Large intestine (tissue), 3 donors: ENCODE results near the gene KRIT1. TPM values are rescaled to one million over a fixed set of nuclear protein-coding genes. Genes with fewer than 3 reads are reported as not detected.

Experiments
- DNase-seq, 2 donors: peaks; one replicate each; pipeline versions ENCODE4 v3.0.0 to v3.0.0-alpha.2; 2013
- H3K27ac ChIP-seq: one replicate; pipeline ENCODE4 v1.5.1; 2013; ENCODE audit warnings: low read length
- H3K27me3 ChIP-seq: 2 replicates; pipeline ENCODE4 v1.6.1; 2013; ENCODE audit warnings: low read length; ENCODE audit not compliant: control insufficient read depth, insufficient read depth
- H3K36me3 ChIP-seq: 2 replicates; pipeline ENCODE4 v1.6.1; 2013; ENCODE audit warnings: low read length; ENCODE audit not compliant: control insufficient read depth, insufficient read depth
- H3K4me1 ChIP-seq: one replicate; pipeline ENCODE4 v1.6.1; 2013; ENCODE audit warnings: low read length; ENCODE audit not compliant: control insufficient read depth, insufficient read depth
- H3K4me3 ChIP-seq: one replicate; pipeline ENCODE4 v1.5.1; 2013; ENCODE audit warnings: low read length
- H3K9me3 ChIP-seq: one replicate; pipeline ENCODE4 v1.6.1; 2013; ENCODE audit warnings: mild to moderate bottlenecking, low read depth, low read length, moderate library complexity; ENCODE audit not compliant: control insufficient read depth
- WGBS: methylation state at CpG from one replicate; pipeline ENCODE4 v1.1.5; 2013; ENCODE audit warnings: low lambda C conversion rate; ENCODE audit not compliant: insufficient coverage; 5-methylcytosine and 5-hydroxymethylcytosine counted together
- polyA plus RNA-seq: library from polyadenylated mRNA; unstranded; fragments of 120-200 nt; gene quantifications from one replicate; pipeline ENCODE4 v1.2.1, GENCODE V29; 2013

Gene KRIT1
- polyA plus RNA-seq, 1 donor: 51.8 TPM

GRCh38 chr7:92251181-92251580 lies 5.5 kb upstream of the KRIT1 start:
- WGBS: no CpG with 5 or more reads among the region's 1 CpG
- no peaks in the 10 kb centered on the region for H3K9me3 ChIP-seq
- peaks cover 4% of the 10 kb centered on the region for H3K36me3 ChIP-seq
- H3K4me1 ChIP-seq: peaks cover 7% of the 10 kb centered on the region
- H3K27ac ChIP-seq: no peak overlapping the region
- no peak overlapping the region for H3K4me3 ChIP-seq
- DNase-seq: no peak
- H3K27me3 ChIP-seq: no peaks in the 10 kb centered on the region

GRCh38 chr7:92250603-92251002 lies 4.9 kb upstream of the KRIT1 start:
- Histone ChIP-seq H3K27me3 (no peaks in the 10 kb centered on the region), H3K9me3 (no peaks in the 10 kb centered on the region), H3K27ac (no peak overlapping the region)

DNA sequence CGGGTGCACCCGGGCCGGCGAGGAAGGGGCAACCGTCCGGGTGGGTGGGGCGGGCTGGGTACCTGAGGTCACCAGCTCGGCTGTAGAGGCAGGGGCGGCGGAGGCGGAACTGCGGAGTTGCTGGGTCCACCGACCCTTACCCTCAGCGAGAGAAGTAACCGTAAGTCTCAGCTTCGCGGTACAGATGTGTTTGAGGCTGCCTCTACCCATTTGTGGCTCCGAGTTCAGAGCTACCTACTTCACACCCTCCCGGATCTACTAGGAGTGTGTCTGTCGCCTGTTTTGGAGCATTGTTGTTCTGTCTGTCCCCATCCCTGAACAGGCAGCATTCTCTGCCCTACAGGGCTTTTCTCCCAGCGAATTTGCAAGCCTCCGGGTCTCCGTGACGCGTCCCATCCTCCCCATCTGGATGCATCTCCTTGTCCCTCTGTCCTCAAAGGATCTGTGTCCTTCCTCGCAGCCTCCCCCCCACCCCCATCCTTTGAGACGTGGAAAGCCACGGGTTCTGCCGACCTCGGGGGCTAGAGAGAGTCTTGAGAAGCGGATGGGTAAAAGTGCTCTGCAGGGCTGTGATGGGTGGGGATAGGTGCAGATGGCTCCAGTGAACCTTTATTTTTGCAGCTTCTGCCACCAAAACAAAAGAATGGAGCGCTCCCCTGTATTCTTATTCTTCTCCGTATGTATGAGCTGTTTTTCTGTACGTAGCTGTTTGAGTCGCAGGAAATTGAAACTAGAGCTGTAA lies 817 bp upstream of the KRIT1 start:
- Histone ChIP-seq H3K36me3 (no peaks in the 10 kb centered on the region), H3K4me1 (peaks cover 9% of the 10 kb centered on the region), H3K9me3 (no peaks in the 10 kb centered on the region), H3K4me3 (peak overlapping the region; percentile 76), H3K27ac (peak overlapping the region; percentile 90), H3K27me3 (no peaks in the 10 kb centered on the region)
- 0% methylated on average over 1 of the region's 35 CpGs for WGBS
- DNase-seq: peak in 1 of 2 donors; percentile 11

More at GRCh38 chr7:92250603-92251002, 4.9 kb upstream of the KRIT1 start:
- Histone ChIP-seq H3K36me3 (peaks cover 4% of the 10 kb centered on the region), H3K4me3 (no peak overlapping the region), H3K4me1 (peaks cover 7% of the 10 kb centered on the region)
- no peak for DNase-seq

GRCh38 chr7:92244808-92245486 lies 767 bp downstream of the KRIT1 start:
- peak in 1 of 2 donors; percentile 57 for DNase-seq
- no peaks in the 10 kb centered on the region for H3K27me3 ChIP-seq
- H3K4me1 ChIP-seq: peaks cover 9% of the 10 kb centered on the region
- peak overlapping the region; percentile 76 for H3K4me3 ChIP-seq
- 0% methylated on average over 3 of the region's 11 CpGs for WGBS
- peak overlapping the region; percentile 90 for H3K27ac ChIP-seq
- peaks cover 7% of the 10 kb centered on the region for H3K36me3 ChIP-seq
- no peaks in the 10 kb centered on the region for H3K9me3 ChIP-seq

GRCh38 chr7:92242972-92243371 lies 2.7 kb downstream of the KRIT1 start:
- H3K27me3 ChIP-seq: no peaks in the 10 kb centered on the region
- 93% methylated on average over 3 of the region's 6 CpGs for WGBS
- H3K27ac ChIP-seq: no peak overlapping the region
- H3K4me3 ChIP-seq: no peak overlapping the region
- no peaks in the 10 kb centered on the region for H3K9me3 ChIP-seq
- H3K4me1 ChIP-seq: peaks cover 6% of the 10 kb centered on the region
- no peak for DNase-seq
- H3K36me3 ChIP-seq: peaks cover 22% of the 10 kb centered on the region

DNA sequence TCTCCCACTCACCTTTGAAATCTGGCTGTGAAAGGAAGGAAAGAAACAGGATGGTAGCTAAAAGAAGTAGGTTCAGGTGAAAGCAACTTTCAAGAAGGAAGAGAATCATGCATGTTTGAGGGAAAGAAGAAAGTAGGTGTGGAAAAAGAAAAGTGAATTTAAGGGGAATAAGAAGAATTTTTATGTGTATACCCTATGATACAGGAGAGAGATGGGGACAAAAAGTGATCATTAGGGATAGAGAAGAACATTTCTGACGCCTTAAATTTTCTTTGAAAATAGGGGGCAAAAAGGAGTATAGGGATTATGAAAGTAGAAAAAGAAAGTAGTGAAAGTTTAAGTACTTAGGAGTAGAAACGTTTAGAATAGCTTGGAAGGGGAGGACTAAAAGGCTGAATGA lies 15.2 kb downstream of the KRIT1 start:
- 94% methylated on average over 2 of the region's 2 CpGs for WGBS
- no peaks in the 10 kb centered on the region for H3K9me3 ChIP-seq
- no peaks in the 10 kb centered on the region for H3K4me1 ChIP-seq
- H3K27ac ChIP-seq: no peak overlapping the region
- no peak for DNase-seq
- H3K4me3 ChIP-seq: no peak overlapping the region
- no peaks in the 10 kb centered on the region for H3K27me3 ChIP-seq
- H3K36me3 ChIP-seq: peaks cover 43% of the 10 kb centered on the region

GRCh38 chr7:92228742-92229141 lies 17.0 kb downstream of the KRIT1 start:
- Histone ChIP-seq H3K4me3 (no peak overlapping the region), H3K9me3 (no peaks in the 10 kb centered on the region), H3K27me3 (no peaks in the 10 kb centered on the region), H3K27ac (no peak overlapping the region), H3K4me1 (no peaks in the 10 kb centered on the region), H3K36me3 (peaks cover 44% of the 10 kb centered on the region)
- WGBS: 100% methylated on average over 2 of the region's 2 CpGs
- DNase-seq: no peak

GRCh38 chr7:92228100-92228499 lies 17.6 kb downstream of the KRIT1 start:
- WGBS: no CpG with 5 or more reads among the region's 2 CpGs
- no peaks in the 10 kb centered on the region for H3K9me3 ChIP-seq

GRCh38 chr7:92226981-92227380 lies 18.7 kb downstream of the KRIT1 start:
- H3K27me3 ChIP-seq: no peaks in the 10 kb centered on the region
- H3K4me3 ChIP-seq: no peak overlapping the region
- no peaks in the 10 kb centered on the region for H3K4me1 ChIP-seq
- WGBS: 78% methylated on average over 1 of the region's 4 CpGs
- H3K9me3 ChIP-seq: no peaks in the 10 kb centered on the region
- peaks cover 44% of the 10 kb centered on the region for H3K36me3 ChIP-seq
- DNase-seq: no peak
- H3K27ac ChIP-seq: no peak overlapping the region

More at GRCh38 chr7:92228100-92228499, 17.6 kb downstream of the KRIT1 start:
- no peak overlapping the region for H3K4me3 ChIP-seq
- no peaks in the 10 kb centered on the region for H3K4me1 ChIP-seq
- no peaks in the 10 kb centered on the region for H3K27me3 ChIP-seq
- DNase-seq: no peak
- no peak overlapping the region for H3K27ac ChIP-seq
- peaks cover 44% of the 10 kb centered on the region for H3K36me3 ChIP-seq

GRCh38 chr7:92221766-92222165 lies 23.9 kb downstream of the KRIT1 start:
- peaks cover 58% of the 10 kb centered on the region for H3K36me3 ChIP-seq
- no peak for DNase-seq
- H3K4me3 ChIP-seq: no peak overlapping the region
- no peak overlapping the region for H3K27ac ChIP-seq
- H3K4me1 ChIP-seq: no peaks in the 10 kb centered on the region
- no peaks in the 10 kb centered on the region for H3K9me3 ChIP-seq
- no peaks in the 10 kb centered on the region for H3K27me3 ChIP-seq
- 100% methylated on average over 2 of the region's 3 CpGs for WGBS
